HG02588 (cell line): ENCODE results near the gene ANAPC5.
"Not testable (repeated sequence)": the region's sequence is repeated elsewhere in the genome, so short reads cannot be mapped to it uniquely, and the experiment has no call there.

ENCODE experiments used
- ATAC-seq: cut with Tn5 transposase; IDR thresholded peaks from one replicate; pipeline ENCODE4 v1.9.1; 2021; ENCODE audit warnings: mild to moderate bottlenecking, moderate library complexity; ENCODE audit not compliant: unreplicated experiment

Gene ANAPC5

DNA sequence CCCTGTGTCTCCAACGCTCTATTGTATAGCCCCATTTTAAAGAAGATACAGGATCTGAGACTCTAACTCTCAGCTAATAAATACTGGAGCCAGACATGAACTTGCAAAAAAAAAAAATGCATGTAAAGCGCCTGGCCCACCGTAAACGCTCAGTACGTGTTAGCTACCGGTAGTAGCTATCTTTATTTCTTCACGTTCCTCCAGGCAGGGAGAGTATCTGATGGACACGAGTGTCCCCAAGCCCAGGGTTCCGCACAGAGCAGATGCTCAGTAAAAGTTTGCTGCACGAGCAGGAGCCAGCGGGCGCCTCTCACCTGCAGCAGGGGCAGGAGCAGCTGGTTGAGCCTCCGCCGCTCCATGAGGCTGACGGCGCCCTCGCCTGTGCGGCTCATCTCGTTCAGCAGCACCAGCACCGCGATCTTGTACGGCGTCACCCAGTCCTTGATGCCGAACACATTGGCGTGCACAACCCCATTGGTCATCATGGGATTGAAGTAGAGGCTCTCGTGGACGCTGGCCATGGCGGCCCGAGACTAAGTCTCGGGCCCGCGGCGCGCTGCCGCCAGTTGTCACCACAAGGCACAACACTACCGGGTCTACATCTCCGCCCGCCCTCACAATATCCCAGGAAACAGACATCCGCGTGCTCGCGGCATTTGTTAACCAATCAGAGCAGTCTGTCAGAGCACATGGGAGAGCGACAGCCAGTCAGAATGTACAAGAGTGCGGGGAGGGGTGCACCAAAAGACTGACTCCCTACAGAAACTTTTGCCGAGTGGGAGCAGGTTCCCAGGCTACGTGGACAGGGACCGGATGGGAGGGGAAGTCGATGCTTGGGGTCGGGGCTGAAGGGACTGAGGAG, at the start of gene ANAPC5:
TSS of gene ANAPC5 (minus strand) at position 592 of the 862 bp plus-strand sequence. CDS start at position 521, 71 bp downstream.
- ATAC-seq = peak; percentile 98

- ATAC-seq = peak; percentile 34
Measured at GRCh38 chr12:121400332-121401139, 48.3 kb upstream of the ANAPC5 start.

DNA sequence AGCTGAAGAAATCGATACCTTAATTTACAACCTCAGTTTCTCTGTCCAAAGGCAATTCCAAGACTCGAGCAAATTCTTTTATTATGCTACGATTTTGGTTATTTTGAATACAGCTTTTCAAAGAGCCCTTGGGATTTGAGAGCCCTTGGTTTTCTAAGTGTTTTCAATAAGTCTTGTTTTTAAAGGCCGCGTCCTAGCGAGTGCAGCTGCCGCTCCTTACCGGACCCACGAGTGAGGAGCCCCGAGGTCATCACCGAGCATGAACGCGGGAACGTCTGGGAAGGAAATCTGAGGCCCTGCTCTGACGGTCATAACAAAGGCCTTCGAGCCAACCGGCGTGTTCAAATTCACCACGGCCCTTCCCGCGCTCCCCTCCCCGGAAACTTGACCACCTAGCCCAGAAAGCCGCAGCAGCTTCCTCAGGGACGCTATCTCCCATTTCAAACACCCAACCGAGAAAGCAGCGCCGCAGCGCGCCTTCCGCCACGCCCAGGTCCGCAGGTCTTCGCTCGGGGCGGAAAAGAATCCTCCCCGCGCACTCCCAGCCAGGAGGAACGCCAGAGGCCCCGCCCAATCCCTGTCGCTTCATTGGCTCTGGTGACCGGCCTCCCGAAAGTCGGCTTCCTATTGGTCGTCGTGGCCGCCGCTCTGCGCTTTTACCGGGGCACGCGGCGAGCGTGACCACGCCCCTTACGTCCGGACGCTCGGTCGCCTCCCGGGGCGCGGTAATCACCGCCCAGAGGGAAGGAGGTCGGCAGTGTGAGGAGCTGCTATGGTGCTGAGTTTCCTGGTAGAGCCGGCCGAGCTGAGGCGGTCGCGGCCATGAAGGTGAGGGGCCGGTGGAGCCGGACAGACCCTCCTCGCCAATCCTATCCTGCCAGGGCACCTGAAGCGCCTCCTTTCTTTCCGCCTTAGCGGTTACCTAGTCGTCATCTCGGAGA, 47.5 kb upstream of the ANAPC5 start, which contains the start of gene RNF34:
TSS of gene RNF34 (plus strand) at position 728 of the 941 bp plus-strand sequence. CDS start at position 823, 95 bp downstream.
- peak; percentile 92 for ATAC-seq

DNA sequence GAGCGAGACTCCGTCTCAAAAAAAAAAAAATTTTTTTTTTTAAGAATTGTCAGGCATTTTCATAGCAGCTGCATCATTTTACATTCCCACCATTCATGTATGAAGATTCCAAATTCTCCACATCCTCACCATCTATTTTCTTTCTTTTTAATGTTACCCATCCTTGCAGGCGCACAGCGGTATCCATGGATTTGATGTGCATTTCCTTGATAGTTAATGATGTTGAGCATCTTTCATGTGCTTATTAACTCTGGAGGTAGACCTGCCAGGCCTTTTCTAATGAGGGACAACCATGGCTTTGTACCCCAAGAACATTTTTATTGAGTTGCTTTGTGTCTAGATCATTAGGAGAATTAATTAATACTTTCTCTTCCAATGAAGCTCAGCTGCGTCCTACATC, 46.1 kb upstream of the ANAPC5 start:
- ATAC-seq = no peak

DNA sequence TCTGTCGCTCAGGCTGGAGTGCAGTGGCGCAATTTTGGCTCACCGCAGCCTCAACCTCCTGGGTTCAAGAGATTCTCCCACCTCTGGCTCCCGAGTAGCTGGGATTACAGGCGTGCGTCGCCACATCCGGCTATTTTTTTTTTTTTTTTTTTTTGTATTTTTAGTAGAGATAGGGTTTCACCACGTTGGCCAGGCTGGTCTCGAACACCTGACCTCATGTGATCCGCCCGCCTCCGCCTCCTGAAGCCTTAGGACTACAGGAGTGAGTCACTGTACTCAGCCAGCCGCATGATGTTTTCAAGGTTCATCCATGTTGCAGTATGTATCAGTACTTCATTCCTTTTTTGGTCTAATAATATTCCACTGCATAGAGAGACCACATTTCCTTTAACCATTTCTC, 45.3 kb upstream of the ANAPC5 start:
- ATAC-seq = no peak

DNA sequence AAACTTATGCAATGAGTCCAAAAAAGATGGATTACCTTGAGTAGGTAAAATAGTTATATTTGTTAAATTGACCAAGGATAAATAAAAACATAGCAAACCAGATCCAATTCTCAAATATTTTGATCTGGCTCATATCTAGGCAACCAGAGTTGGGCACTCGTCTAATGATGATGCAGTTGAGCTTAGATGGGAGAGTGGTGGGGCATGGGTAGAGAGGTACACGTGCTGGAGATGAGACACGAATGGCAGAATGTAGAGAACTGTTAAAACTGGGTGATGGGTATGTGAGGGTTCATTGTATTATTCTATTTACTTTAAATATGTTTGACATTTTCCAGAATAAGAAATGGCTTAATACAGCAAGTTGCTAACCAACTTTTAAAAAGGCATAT, 40.1 kb upstream of the ANAPC5 start:
- ATAC-seq = no peak

GRCh38 chr12:121391619-121392324, 39.6 kb upstream of the ANAPC5 start:
- ATAC-seq = no peak

DNA sequence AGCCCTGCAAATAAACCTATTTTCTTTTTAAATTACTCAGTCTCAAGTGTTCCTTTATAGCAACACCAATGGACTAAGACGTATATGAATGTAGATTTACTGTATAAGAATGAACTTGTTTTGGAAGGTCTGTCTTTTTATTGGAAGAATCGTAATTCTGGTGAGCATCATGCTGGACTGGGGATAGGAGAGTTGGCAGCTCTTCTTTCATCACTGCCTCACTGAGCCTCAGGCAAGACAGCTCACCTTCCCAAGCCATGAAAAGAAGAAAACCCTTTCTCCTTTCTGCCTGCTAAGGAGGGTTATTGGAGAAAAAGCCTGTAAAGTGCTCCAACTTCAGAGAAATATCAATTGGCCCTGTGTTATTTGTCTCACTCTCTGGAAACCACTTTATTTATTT, 38.6 kb upstream of the ANAPC5 start:
- no peak for ATAC-seq

GRCh38 chr12:121388421-121388981, 36.3 kb upstream of the ANAPC5 start:
- ATAC-seq = no peak

GRCh38 chr12:121384891-121385290, 32.7 kb upstream of the ANAPC5 start:
- ATAC-seq = not testable (repeated sequence)

GRCh38 chr12:121383601-121384021, 31.4 kb upstream of the ANAPC5 start:
- no peak for ATAC-seq

DNA sequence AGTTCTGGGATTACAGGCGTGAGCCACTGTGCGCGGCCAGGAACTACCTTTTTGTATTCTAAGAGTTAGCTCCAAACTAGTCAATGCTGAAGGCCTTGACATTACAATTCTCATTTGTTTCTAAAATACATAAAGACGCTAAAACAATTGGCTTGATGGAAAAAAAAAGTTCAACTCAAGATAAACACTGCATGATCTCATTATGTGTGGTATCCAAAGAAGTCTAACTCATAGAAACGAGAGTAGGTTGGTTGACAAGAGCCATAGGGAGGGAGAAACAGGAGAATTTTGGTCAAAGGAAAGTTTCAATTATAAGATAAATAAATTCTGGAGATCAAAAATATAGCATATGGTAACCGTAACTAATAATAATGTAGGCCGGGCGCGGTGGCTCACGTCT, 27.7 kb upstream of the ANAPC5 start:
- ATAC-seq = no peak

GRCh38 chr12:121378736-121379135, 26.5 kb upstream of the ANAPC5 start:
- ATAC-seq = no peak

- ATAC-seq = no peak
Measured at GRCh38 chr12:121376754-121377697, 24.8 kb upstream of the ANAPC5 start.

- ATAC-seq = not testable (repeated sequence)
Measured at GRCh38 chr12:121374945-121375584, 22.9 kb upstream of the ANAPC5 start.

GRCh38 chr12:121374336-121374735, 22.1 kb upstream of the ANAPC5 start:
- ATAC-seq = not testable (repeated sequence)

- no peak for ATAC-seq
Measured at GRCh38 chr12:121373755-121374154, 21.5 kb upstream of the ANAPC5 start.

DNA sequence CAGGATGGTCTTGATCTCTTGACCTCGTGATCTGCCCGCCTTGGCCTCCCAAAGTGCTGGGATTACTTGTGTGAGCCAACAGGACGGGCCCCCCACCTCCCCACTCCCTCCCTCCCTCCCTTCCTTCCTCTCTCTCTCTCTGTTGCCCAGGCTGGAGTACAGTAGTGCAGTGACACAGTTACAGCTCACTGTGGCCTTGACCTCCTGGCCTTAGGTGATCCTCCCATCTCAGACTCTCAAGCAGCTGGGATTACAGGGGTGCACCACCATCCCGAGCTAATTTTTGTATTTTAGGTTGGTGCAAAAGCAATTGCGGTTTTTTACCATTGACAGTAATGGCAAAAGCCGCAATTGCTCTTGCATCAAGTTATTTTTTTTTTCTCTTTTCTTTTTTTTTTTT, 19.2 kb upstream of the ANAPC5 start:
- ATAC-seq = no peak
